GM08714 (cell line): ENCODE results near the gene ANK3.

Experiments
- H3K4me3 ChIP-seq: fragments of 200-500 bp; sonication (Bioruptor generic); 2 replicates; pipeline ENCODE4 v1.5.1; 2014; ENCODE audit warnings: mild to moderate bottlenecking, low read length, inconsistent platforms
- ZNF274 ChIP-seq: IDR thresholded peaks from 2 replicates; pipeline ENCODE4 v1.6.1; 2012; ENCODE audit warnings: mild to moderate bottlenecking, low read depth, low read length

The ANK3 gene

GRCh38 chr10:60209874-60210570 is 179.7 kb downstream of the ANK3 start:
- no peak for TF ChIP-seq ZNF274
- H3K4me3 ChIP-seq = no peak overlapping the region

DNA sequence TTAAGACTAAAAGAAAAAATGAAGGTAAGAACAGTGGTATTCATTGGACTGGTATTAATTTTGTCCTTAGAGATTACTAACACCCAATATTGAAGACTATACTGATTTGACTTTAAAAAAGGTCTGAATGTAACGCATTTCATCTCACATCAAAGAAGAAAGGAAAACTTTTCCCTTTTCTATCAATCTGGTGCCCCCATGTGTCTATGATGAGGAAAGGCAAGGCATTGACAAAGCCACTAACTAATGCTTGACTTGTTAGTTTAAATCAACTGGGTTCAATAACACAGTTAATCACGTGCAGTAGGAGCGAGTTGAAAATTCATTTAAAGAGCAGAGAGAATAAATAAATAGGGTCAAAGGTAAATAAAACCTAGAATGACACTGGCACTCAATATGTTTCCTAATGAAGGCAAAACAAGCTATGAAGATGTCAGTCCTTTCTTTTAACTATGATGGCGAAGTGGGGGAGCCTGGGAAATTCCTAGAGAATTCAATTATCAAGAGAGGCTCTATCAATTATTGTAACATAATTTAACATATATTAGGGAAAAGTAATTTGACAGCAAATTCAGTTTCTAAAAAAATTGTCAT is 180.9 kb downstream of the ANK3 start:
- no peak for TF ChIP-seq ZNF274
- H3K4me3 ChIP-seq = no peak overlapping the region

- TF ChIP-seq ZNF274 = no peak
- no peak overlapping the region for H3K4me3 ChIP-seq
These were observed 181.8 kb downstream of the ANK3 start for GRCh38 chr10:60207894-60208293.

- H3K4me3 ChIP-seq = no peak overlapping the region
- no peak for TF ChIP-seq ZNF274
These were observed 182.9 kb downstream of the ANK3 start for GRCh38 chr10:60206735-60207134.

- no peak overlapping the region for H3K4me3 ChIP-seq
- TF ChIP-seq ZNF274 = no peak
These were observed 183.9 kb downstream of the ANK3 start for GRCh38 chr10:60205741-60206140.

DNA sequence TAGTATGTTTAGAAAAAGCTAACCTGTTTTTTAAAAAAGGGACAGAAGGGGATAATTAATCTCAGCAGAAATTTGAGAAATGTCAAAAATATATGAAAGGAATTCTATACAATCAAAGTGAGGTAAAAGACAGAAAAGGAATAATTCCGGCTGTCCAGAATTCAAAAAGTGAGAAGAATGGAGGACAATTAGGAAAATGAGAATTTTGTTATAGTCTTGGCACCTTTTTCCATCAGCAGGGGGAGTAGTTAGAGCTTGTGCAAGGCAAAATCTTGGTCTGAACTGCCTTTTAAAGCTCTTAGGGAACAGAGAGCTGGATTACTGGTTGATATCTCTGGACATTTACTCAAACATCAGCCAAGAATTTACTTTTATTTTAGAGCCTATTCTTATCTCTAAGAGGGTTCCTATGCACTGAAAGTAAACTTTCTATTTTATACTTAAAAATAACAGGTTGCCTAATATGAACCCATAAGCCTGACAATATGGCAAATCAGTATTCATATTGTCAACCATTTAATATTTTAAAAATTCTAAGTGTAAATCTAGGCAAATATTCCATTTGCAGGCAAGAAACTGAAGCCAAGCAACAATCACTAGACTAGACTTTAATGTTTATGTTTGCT is 185.6 kb downstream of the ANK3 start:
- H3K4me3 ChIP-seq = no peak overlapping the region
- no peak for TF ChIP-seq ZNF274

DNA sequence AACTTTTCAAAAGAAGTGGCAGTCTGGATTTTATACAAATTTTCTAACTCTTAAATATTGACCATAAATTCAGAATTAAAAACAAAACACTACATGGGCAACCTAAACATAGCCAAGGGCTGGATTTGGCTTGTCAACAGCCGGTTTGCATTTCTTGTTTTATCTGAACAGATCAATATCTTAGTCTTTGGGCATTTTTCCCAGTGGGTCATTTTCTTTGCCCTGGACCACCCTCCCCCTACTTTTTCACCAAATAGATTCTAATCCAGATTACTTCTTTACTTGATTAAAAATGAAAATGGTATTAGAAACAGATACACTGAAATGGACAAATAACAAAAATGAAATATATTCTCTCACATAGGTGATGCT is 189.0 kb downstream of the ANK3 start:
- TF ChIP-seq ZNF274 = no peak
- no peak overlapping the region for H3K4me3 ChIP-seq

- no peak for TF ChIP-seq ZNF274
- no peak overlapping the region for H3K4me3 ChIP-seq
These were observed 189.5 kb downstream of the ANK3 start for GRCh38 chr10:60200012-60200681.

DNA sequence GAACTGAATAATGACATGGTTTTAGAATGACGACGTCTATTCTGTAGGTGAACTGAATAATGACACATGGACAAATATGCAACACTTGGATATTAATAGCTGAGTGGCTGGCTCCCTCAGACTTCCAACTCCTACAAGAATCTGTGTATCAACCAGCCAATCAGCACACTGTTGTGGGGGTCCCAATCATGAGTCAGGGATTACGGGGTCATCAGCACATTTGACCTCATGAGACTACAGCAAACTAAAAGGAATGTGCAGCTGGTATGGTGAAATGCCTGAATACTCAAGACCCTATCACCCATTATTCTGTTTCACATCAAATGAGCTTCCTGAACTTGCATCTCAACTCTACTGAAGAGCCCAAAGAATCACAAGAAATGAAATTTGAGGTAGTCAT is 192.5 kb downstream of the ANK3 start:
- TF ChIP-seq ZNF274 = no peak
- H3K4me3 ChIP-seq = no peak overlapping the region

- TF ChIP-seq ZNF274 = no peak
These were observed 195.3 kb downstream of the ANK3 start for GRCh38 chr10:60194421-60194820.

DNA sequence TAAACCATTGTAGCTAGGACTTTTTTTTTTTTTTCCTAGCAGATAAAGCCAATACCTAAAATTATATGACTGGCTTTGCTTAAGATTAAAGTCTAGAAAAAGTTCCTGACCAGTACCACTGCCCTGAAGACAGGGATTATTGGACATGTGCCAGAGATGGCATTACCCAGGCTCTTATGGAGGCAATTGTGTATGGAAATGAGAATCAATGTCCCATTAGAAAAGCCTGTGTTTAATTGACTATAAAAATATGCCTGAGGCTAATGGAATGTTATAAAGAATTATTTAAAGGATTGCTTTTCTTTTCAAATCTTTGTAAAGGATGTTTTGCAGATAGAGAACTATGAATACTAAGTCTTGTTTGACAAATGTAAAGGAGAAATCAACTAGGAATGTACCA is 196.7 kb downstream of the ANK3 start:
- no peak overlapping the region for H3K4me3 ChIP-seq
- TF ChIP-seq ZNF274 = no peak

More at GRCh38 chr10:60194421-60194820, 195.3 kb downstream of the ANK3 start:
- H3K4me3 ChIP-seq = no peak overlapping the region

GRCh38 chr10:60189861-60190475 is 199.7 kb downstream of the ANK3 start:
- TF ChIP-seq ZNF274 = no peak
- H3K4me3 ChIP-seq = no peak overlapping the region

- TF ChIP-seq ZNF274 = no peak
- H3K4me3 ChIP-seq = no peak overlapping the region
These were observed 201.1 kb downstream of the ANK3 start for GRCh38 chr10:60188548-60188947.

- no peak for TF ChIP-seq ZNF274
- no peak overlapping the region for H3K4me3 ChIP-seq
These were observed 202.0 kb downstream of the ANK3 start for GRCh38 chr10:60187691-60188090.

DNA sequence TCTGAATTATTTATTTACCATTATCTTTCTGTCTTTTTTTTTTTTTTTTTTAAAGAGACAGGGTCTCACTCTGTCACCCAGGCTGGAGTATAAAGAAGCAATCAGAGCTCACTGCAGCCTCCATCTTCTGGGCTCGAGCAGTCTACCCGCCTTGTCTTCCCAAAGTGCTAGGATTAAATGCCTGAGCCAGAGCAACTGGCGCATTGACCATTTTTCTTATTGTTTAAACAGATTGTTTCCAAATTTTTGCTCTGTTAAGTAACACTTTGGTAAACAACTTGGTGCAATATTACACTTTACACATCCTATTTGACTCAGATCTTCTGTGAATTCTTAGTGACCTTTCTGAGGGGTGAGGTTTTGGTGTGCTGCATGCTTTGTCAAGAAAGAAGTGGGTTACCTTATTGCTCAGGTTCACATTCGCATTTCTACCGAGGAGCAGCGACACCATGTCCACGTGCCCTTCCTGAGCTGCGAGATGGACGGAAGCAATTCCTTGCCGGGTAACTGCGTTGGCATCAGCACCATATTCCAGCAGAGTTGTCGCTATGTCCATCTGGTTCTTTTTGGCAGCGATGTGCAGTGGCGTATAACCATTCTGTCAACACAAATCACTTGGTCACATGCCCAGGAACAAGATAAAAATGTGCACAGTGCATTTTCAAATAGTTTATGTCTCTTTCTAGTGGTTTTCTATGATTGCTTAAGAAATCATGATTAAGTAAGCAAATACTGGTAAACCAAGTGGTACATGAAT is 203.2 kb downstream of the ANK3 start:
- H3K4me3 ChIP-seq = no peak overlapping the region
- no peak for TF ChIP-seq ZNF274
